AG09319 (cell line): ENCODE data around the gene CUL5.
A peak's percentile ranks its signal among the peaks of the same experiment; 100 is the strongest.

Experiments used
- DNase-seq: peaks from one replicate; pipeline ENCODE4 v3.0.0-alpha.2; 2010; ENCODE audit warnings: low read depth; ENCODE audit errors: extremely low read depth
- TF ChIP-seq, protein P1 (sequence below): IDR thresholded peaks from 2 replicates; pipeline ENCODE4 v1.5.1; 2011; ENCODE audit warnings: low read depth, mild to moderate bottlenecking, inconsistent platforms, low read length, moderate library complexity

The CUL5 gene

DNA sequence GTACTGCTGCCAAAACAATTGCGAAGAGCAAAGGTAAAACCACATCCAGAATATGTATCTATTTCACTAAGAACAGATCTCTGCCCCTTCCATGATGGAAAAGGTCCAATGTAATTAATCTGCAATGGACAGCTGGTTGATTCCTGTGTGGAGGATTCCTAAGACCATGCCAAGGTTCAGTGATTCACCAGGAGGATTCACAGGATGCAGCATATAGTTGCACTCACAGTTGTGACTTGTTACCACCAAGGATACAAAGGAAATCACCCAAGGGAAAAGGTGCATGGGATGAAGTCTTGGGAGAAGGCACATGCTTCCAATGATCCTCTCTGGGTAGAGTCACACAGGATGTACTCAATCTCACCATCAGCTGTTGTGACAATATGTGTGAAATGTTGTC is 35.1 kb upstream of the CUL5 start:
- DNase-seq, result no peak
- TF ChIP-seq, protein P1, sequence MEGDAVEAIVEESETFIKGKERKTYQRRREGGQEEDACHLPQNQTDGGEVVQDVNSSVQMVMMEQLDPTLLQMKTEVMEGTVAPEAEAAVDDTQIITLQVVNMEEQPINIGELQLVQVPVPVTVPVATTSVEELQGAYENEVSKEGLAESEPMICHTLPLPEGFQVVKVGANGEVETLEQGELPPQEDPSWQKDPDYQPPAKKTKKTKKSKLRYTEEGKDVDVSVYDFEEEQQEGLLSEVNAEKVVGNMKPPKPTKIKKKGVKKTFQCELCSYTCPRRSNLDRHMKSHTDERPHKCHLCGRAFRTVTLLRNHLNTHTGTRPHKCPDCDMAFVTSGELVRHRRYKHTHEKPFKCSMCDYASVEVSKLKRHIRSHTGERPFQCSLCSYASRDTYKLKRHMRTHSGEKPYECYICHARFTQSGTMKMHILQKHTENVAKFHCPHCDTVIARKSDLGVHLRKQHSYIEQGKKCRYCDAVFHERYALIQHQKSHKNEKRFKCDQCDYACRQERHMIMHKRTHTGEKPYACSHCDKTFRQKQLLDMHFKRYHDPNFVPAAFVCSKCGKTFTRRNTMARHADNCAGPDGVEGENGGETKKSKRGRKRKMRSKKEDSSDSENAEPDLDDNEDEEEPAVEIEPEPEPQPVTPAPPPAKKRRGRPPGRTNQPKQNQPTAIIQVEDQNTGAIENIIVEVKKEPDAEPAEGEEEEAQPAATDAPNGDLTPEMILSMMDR, result no peak

DNA sequence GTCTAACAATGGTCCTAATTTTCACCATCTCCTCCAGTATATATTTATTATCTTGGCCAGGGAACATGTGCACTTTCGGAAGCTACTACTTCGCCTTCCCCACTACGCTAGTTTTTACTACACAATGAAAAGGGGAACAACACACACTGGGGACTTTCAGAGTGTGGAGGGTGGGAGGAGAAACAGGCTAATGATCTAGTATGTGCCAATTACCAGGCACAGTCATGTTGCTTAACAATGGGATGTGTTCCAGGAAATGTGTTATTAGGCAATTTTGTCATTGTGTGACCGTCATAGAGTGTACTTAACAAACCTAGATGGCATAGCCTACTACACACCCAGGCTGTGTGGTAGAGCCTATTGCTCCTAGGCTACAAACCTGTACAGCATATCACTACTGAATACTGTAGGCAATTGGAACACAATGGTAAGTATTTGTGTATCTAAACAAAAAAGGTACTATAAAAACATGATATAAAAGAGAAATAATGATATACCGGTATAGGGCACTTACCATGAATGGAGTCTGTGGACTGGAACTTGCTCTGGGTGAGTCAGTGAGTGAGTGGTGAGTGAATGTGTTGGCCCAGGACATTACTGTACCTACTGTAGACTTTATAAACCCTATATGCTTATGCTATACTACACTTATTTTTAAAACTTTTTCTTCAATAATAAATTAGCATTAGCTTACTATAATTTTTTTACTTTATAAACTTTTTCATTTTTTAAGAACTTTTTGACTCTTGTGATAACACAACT is 20.1 kb upstream of the CUL5 start:
- TF ChIP-seq, protein P1, result no peak
- DNase-seq, result no peak

DNA sequence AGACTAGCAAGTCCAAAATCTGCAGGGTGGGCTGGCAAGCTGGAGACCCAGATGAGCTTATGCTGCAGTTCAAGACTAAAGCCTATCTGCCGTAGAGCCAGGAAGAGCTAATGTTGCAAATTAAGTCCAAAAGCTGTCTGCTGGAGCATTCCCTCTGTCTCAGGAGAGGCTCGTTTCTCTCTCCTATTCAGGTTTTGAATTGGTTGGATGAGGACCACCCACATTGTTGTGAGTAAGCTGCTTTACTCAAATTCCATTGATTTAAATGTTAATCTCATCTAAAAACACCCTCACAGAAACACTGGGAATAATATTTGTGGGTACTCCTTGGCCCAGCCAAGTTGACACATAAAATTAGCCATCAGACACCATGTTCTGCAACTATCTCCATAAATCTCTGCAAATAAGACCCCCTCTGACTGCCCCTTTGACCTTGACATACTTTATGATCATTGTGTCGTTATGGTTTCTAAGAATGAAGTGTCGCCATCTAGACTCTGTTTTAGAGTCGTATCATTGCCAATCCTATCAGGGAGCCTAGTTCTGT is 16.8 kb upstream of the CUL5 start:
- no peak for DNase-seq
- TF ChIP-seq, protein P1, result no peak

DNA sequence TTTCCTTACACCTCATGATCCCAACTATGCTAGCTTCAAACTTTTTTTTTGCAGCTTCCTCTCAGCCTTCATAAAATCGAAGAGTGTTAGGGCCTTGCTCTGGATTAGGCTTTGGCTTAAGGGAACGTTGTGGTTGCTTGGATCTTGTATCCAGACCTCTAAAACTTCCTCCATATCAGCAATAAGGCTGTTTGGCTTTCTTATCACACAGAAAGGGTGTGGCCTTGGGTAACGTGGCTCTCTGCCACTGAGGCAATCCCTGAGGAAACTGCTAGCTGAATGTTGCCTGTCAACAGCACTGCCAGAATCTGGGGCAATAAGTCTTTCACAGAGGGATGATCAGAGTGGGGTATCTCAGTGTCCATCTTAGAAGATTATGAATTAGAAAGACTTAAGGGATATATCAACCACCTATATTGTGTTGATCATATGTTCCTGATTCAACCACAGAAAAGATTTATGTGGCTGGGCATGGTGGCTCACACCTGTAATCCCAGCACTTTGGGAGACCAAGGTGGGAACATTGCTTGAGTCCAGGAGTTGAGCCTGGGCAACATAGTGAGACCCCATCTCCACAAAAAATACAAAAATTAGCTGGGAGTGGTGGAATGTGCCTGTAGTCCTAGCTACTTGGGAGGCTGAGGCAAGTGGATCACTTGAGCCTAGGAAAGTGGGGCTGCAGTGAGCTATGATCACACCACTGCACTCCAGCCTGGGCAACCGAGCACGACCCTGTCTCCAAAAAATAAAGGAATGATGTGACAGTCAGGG is 12.5 kb upstream of the CUL5 start:
- TF ChIP-seq, protein P1, result no peak
- DNase-seq, result no peak

DNA sequence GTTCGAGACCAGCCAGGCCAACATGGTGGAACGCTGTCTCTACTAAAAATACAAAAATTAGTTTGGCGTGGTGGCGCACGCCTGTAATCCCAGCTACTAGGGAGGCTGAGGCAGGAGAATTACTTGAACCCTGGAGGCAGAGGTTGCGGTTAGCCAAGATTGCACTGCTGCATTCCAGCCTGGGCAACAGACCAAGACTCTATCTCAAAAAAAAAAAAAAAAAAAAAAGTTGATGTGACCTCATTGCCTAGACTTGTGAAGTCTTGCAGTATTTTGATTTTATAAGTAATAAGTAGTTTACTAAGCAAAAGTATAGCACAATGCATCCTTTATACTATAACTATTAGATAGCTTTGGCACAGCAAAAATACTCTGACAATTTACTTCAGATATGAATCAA is 9.9 kb upstream of the CUL5 start:
- TF ChIP-seq, protein P1, result no peak
- DNase-seq, result no peak

DNA sequence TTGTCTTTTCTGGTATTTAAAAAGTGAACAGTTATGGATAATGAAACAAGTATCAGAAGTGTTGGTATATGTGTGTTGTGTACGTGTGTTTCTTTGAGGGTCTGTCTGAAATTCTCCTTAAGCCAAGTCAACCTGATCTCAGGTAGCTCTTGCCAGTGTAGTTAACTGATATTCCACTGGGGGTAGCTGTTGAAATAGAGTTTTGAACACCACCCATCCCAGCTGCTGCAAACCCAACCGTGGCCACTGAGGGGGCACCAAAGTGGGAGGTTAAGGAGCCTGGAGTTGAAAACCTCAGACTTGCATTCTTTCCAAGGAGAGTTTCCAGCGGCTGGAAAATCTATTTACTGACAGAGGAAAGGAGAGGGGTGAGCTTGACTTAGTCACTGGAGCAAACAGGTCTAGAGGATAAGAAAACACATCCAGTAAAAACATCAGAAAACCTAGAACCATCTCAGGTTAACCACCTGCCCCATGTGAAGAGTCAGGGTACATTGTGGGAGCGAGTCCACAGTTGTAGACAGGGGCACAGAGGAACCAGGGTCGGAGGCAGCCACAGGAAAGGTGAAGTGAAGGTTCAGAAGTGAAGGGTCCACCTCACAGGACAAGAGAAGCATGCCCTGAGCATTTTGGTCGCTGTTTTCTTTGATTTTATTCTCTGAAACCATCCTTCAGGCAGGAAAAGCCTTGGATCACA is 8.8 kb upstream of the CUL5 start:
- TF ChIP-seq, protein P1, result peak; percentile 30
- DNase-seq, result no peak
